ENCODE results near the gene DIDO1. TPM values are rescaled to one million over a fixed set of nuclear protein-coding genes. Genes with fewer than 3 reads are reported as not detected.

Gene DIDO1
- total and polyA plus RNA-seq, 2 donors (not counting 1 experiment from before 2014, with no cell fraction given), result 25.9 to 33.2 TPM

- Histone ChIP-seq H3K9ac (ENCODE audit: insufficient read depth, low read length) (no peak overlapping the region), H3K4me3 (replicated peaks in 1 of 4; ENCODE audit: control extremely low read depth in 1 of 4, insufficient read depth in 1 of 4, low read depth in 3 of 4, low read length in 4 of 4) (no peak overlapping the region), H3K4me1 (ENCODE audit: control insufficient read depth, extremely low read depth, insufficient read depth, low read length) (peaks cover 5% of the 10 kb centered on the region), H3K79me2 (ENCODE audit: control insufficient read depth, insufficient read depth, low read length) (no peaks in the 10 kb centered on the region), H3K27me3 (ENCODE audit: control insufficient read depth, insufficient read depth, low read length) (no peaks in the 10 kb centered on the region), H4K20me1 (ENCODE audit: control insufficient read depth, extremely low read depth, insufficient read depth, low read length) (no peaks in the 10 kb centered on the region), H2AFZ (ENCODE audit: low read length) (no peak overlapping the region), H3K36me3 (ENCODE audit: control insufficient read depth, insufficient read depth, low read length) (peaks cover 17% of the 10 kb centered on the region), H3K9me3 (ENCODE audit: control insufficient read depth, insufficient read depth, low read depth, low read length) (no peaks in the 10 kb centered on the region), H3K4me2 (ENCODE audit: extremely low read depth, insufficient read depth, low read length) (no peak overlapping the region), H3K27ac (ENCODE audit: insufficient read depth, low read length) (no peak overlapping the region)
- TF ChIP-seq EZH2 (IDR thresholded peaks at IDR 0.05; ENCODE audit: low read length, missing control alignments) (no peak), CTCF (conservative IDR thresholded peaks at IDR 0.05 in 1 of 2, IDR thresholded peaks at IDR 0.05 in 1 of 2; ENCODE audit: low read depth in 1 of 2, low read length in 2 of 2) (no peak)
- DNase-seq (ENCODE audit: low read depth in 2 of 2), result no peak
Measured at GRCh38 chr20:62895539-62895938, 30.8 kb downstream of the DIDO1 start.

GRCh38 chr20:62894261-62894660, 32.0 kb downstream of the DIDO1 start:
- H3K9me3 ChIP-seq (ENCODE audit: control insufficient read depth, insufficient read depth, low read depth, low read length), result no peaks in the 10 kb centered on the region
- no peak for DNase-seq (ENCODE audit: low read depth in 2 of 2)
- H3K27ac ChIP-seq (ENCODE audit: insufficient read depth, low read length), result no peak overlapping the region
- H3K9ac ChIP-seq (ENCODE audit: insufficient read depth, low read length), result no peak overlapping the region
- H3K27me3 ChIP-seq (ENCODE audit: control insufficient read depth, insufficient read depth, low read length), result no peaks in the 10 kb centered on the region
- peaks cover 23% of the 10 kb centered on the region for H3K36me3 ChIP-seq (ENCODE audit: control insufficient read depth, insufficient read depth, low read length)
- no peak overlapping the region for H3K4me2 ChIP-seq (ENCODE audit: extremely low read depth, insufficient read depth, low read length)
- no peak overlapping the region for H3K4me3 ChIP-seq (replicated peaks in 1 of 4; ENCODE audit: control extremely low read depth in 1 of 4, insufficient read depth in 1 of 4, low read depth in 3 of 4, low read length in 4 of 4)
- no peaks in the 10 kb centered on the region for H4K20me1 ChIP-seq (ENCODE audit: control insufficient read depth, extremely low read depth, insufficient read depth, low read length)
- H3K4me1 ChIP-seq (ENCODE audit: control insufficient read depth, extremely low read depth, insufficient read depth, low read length), result no peaks in the 10 kb centered on the region
- TF ChIP-seq CTCF (conservative IDR thresholded peaks at IDR 0.05 in 1 of 2, IDR thresholded peaks at IDR 0.05 in 1 of 2; ENCODE audit: low read depth in 1 of 2, low read length in 2 of 2) (no peak), EZH2 (IDR thresholded peaks at IDR 0.05; ENCODE audit: low read length, missing control alignments) (no peak)
- H2AFZ ChIP-seq (ENCODE audit: low read length), result no peak overlapping the region
- H3K79me2 ChIP-seq (ENCODE audit: control insufficient read depth, insufficient read depth, low read length), result no peaks in the 10 kb centered on the region

GRCh38 chr20:62893700-62894099, 32.6 kb downstream of the DIDO1 start:
- Histone ChIP-seq H3K9me3 (ENCODE audit: control insufficient read depth, insufficient read depth, low read depth, low read length) (no peaks in the 10 kb centered on the region), H3K27me3 (ENCODE audit: control insufficient read depth, insufficient read depth, low read length) (no peaks in the 10 kb centered on the region), H3K9ac (ENCODE audit: insufficient read depth, low read length) (no peak overlapping the region), H3K36me3 (ENCODE audit: control insufficient read depth, insufficient read depth, low read length) (peaks cover 28% of the 10 kb centered on the region), H3K79me2 (ENCODE audit: control insufficient read depth, insufficient read depth, low read length) (no peaks in the 10 kb centered on the region), H2AFZ (ENCODE audit: low read length) (no peak overlapping the region), H4K20me1 (ENCODE audit: control insufficient read depth, extremely low read depth, insufficient read depth, low read length) (no peaks in the 10 kb centered on the region), H3K27ac (ENCODE audit: insufficient read depth, low read length) (no peak overlapping the region), H3K4me1 (ENCODE audit: control insufficient read depth, extremely low read depth, insufficient read depth, low read length) (no peaks in the 10 kb centered on the region), H3K4me3 (replicated peaks in 1 of 4; ENCODE audit: control extremely low read depth in 1 of 4, insufficient read depth in 1 of 4, low read depth in 3 of 4, low read length in 4 of 4) (no peak overlapping the region), H3K4me2 (ENCODE audit: extremely low read depth, insufficient read depth, low read length) (no peak overlapping the region)
- TF ChIP-seq CTCF (conservative IDR thresholded peaks at IDR 0.05 in 1 of 2, IDR thresholded peaks at IDR 0.05 in 1 of 2; ENCODE audit: low read depth in 1 of 2, low read length in 2 of 2) (peak in 1 of 2 donors; percentile 4), EZH2 (IDR thresholded peaks at IDR 0.05; ENCODE audit: low read length, missing control alignments) (no peak)
- DNase-seq (ENCODE audit: low read depth in 2 of 2), result no peak
